GM18858 (cell line): ENCODE data around the gene IL1RL1.

Source experiments
- ATAC-seq: cut with Tn5 transposase; IDR thresholded peaks from one replicate; pipeline ENCODE4 v1.9.1; 2021; ENCODE audit not compliant: unreplicated experiment

The IL1RL1 gene

DNA sequence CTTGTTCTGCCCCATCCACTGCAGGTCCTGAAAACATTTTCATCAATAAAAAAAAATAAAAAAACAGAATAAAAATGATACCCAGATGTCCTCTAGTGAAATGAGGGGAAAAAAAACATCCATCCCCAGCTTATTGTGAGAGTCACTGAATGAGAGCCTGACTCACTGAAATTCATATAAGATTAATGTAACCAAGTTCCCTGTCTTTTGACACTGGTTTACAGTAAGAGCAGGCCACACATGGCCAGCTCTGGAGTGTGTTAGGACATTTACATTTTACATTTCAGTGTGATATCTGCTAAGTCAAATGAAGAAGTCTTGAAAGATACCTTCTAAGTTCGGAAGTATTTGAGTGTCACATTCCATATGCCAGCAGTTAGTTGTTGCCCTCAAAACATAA, 23.1 kb downstream of the IL1RL1 start:
- no peak for ATAC-seq

DNA sequence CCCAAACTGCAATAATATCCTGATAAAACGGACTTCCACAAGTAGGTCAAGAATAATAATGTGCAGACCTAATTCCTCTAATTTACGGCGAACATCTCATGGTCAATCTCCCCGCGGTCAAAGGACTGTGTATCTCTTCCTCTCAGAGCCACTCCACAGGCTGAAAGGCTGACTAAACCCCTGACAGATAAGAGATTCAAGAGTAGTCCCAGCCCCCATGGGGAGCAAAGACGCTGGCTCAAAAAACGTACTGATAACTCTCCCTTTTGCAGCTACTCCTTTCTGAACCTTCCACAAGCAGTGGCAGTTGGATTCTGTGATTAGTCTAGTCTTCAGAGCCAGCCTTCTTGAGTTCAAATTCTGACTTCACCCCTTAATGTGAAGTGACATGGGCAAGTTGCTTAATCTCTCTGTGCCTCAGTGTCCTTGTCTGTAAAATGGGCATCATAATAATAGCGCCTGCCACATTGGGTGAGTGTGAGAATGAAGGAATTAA, 24.6 kb downstream of the IL1RL1 start:
- ATAC-seq, result no peak

DNA sequence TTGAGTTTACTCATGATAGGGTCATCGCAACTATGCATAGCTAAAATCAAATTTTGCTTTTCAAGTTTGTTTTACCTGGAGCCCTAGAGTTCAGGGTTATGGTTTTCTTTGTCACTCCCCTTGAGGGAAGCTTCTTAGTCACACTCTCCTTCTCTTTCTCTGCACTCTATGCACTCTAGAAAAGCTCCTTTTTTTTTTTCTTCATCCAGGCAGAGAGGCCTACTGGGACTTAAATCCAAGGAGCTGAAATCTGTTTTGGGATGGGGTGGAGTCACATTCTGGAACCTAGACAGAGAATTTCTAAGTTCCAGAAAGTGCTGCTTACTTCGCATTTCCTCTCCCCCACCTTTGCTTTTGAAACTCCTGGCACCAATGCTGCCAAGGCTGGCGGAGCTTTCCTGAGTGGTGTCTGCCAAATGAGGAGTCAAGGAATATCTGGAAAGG, 25.2 kb downstream of the IL1RL1 start:
- no peak for ATAC-seq

DNA sequence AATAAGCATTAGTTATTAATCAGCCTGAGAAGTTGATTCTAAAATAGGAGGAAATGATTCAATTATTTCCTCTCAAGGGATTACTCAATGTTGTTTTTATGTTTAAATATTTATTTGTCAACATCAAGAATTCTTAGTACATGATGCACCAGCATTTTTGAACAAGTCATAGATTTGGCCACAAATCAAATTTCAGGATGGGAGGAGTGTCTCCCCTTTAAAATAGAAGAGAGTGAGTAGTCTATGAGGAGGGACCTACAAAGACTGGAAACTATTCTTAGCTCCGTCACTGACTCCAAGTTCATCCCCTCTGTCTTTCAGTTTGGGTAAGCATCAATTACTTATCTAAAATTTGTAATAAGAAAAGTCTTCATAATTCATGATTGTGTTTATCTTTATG, 25.6 kb downstream of the IL1RL1 start:
- no peak for ATAC-seq

DNA sequence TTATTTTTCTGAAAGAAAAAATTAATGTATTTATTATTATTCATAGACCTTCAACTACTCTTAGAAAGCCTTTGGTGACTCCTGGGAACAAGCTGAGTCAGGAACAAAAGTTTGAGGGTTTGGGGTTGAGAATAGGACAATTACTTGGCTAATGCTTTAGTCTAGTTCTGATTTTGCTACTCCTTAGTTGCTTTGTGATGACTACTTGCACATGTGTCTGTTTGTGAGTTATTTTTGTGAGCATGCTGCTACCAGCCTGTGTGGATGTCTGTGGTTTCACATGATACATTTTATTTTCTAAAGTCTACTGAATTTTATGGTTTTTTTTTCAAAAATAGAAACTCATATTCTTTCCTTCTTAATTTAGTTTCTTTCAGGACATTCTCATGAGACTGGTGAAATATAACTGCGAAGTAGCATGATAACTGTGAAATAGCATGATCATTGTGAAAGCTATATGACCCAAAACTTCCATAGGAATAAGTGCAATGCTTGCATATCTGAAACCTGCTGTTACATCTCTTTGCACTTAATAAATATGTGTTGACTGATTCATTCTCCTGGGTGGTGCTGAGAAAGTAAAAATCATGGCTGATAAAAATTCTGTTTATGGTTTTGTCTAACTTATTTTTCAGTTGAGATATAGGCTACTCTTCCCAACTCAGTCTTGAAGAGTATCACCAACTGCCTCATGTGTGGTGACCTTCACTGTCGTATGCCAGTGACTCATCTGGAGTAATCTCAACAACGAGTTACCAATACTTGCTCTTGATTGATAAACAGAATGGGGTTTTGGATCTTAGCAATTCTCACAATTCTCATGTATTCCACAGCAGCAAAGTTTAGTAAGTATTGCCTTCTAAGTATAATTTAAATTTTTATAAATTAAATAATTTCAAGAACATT, 26.4 kb downstream of the IL1RL1 start:
- ATAC-seq, result no peak

DNA sequence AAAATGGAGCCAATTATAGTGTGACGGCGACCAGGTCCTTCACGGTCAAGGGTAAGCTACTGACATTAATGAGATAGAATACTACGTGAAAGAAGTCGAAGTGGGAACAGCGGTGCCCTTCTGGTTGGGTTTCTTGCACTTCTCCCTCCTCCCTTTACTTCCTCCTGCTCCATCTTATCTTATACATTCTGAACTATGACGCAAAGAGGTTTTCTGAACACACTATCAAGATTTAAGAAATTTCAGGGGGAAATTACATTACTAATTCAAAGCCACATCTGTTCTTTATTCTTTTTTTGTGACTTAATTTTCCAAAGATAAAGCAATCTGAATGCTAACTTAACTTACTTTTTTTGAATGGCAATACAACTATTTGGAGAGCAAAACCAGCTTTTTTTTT, 29.4 kb downstream of the IL1RL1 start:
- ATAC-seq, result no peak

DNA sequence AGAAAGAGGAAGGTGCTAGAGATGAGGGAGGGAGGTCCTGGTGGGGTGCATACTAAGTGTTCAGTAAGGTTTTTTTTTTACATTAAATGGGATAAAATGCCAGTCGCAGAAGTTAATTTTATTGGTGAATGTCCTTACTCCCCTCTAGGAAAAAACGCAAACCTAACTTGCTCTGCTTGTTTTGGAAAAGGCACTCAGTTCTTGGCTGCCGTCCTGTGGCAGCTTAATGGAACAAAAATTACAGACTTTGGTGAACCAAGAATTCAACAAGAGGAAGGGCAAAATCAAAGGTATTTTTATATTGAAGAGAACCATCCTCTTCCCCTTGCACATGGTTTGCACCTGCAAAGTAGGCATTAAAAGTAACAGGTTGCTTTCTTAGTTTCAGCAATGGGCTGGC, 31.5 kb downstream of the IL1RL1 start:
- ATAC-seq, result no peak

DNA sequence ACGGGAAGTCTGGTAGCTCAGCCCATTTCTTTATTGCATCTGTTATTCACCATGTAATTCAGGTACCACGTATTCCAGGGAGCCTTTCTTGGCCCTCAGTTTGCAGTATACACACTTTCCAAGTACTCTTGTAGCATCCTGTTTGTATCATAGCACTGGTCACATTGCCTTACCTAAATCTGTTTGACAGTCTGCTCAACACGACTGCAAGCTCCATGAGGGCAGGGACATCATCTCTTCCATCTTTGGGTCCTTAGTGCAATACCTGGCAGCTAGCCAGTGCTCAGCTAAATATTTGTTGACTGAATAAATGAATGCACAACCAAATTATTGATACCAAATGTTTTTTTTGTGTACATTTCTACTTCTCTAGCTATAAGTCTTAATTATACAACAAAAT, 33.0 kb downstream of the IL1RL1 start:
- ATAC-seq, result no peak

DNA sequence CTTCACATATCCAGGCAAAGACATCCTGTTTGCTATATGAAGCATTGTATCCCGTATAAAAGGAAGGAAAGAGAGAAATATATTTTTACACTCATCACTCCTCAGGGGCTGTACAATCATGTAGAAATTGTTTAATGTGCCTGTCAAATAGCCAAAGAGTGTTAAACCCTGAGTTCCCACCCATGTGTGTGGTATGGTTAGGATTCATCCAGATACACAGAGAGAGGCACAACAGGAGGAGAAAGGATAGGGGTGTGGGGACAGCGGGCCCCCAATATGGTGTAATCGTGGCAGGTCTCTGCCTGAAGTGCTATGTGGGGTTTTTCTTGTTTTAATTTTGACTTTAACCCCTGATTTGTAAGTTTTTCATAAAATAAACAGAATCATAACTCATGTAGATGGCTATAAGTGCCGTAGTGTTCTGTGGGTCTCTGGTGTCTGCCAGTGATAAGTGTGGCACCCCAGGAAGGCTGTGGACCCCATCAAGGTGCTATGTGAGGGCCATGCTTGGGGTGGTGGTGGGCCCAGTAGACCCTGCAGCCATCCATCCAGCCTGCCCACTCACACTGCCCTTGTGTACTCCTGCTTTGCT, 34.1 kb downstream of the IL1RL1 start:
- ATAC-seq, result no peak

DNA sequence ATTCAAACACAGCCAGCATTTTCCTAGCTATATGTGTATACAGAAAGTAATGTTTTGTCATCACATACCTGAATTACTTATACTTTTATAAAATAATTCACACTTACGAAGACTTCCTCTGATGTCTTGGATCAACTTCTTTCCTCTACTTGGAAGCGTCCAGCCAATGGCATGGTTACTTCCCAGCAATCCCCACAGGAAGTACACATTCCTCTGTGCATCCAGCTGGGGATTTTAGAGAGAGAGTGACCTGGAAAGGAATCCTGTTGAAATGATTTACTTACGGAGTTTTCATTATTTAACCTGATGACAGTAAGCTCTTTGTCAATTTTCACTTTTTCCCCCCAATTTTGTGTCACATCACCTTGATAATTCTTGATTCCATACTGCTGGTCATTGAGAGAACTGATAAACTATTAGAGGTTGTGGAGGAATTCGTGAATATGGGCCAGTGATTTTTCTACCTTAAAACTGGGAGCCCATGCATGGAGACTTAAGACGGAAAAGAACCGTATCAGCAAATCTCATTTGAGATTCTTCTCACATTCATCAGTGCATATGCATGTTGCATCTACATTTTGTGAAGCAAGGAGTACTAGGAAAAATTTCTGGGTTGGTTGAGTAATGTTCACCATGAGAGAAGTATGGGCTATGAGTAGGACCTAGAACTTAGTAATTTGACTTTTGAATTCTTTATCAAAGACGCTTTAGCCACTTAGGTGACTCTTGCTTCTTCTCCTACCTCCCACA, 35.2 kb downstream of the IL1RL1 start:
- no peak for ATAC-seq

DNA sequence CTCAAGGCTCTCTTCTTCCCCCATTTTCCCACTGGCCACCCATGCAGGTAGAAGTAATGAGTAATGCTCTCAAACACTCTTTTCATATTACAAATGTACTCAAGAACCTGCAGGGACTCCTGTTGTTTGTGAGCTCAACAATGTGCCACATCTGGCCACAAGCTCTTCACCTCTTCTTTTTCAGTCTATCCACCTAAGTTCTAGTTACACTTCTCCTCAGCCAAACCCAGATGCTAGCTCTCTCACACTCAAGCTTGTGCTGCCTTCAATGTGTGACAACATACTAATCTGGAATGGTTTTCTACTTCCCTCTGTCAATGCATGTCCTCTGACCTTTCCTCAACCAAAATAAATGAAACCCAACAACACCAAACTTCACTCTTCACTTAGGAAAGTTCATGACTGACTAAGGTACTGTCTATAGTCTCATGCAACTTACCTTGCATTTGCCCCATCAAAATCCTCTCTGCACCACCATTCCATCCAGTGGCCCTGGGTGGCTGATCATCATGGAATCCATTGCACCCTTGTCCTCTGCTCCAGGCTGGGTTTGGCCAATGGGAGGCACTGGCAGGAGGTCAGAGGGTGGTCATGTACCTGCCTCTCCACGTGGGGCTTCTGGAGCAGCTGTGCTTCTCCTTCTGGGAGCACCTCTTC, 38.9 kb downstream of the IL1RL1 start:
- ATAC-seq, result no peak

DNA sequence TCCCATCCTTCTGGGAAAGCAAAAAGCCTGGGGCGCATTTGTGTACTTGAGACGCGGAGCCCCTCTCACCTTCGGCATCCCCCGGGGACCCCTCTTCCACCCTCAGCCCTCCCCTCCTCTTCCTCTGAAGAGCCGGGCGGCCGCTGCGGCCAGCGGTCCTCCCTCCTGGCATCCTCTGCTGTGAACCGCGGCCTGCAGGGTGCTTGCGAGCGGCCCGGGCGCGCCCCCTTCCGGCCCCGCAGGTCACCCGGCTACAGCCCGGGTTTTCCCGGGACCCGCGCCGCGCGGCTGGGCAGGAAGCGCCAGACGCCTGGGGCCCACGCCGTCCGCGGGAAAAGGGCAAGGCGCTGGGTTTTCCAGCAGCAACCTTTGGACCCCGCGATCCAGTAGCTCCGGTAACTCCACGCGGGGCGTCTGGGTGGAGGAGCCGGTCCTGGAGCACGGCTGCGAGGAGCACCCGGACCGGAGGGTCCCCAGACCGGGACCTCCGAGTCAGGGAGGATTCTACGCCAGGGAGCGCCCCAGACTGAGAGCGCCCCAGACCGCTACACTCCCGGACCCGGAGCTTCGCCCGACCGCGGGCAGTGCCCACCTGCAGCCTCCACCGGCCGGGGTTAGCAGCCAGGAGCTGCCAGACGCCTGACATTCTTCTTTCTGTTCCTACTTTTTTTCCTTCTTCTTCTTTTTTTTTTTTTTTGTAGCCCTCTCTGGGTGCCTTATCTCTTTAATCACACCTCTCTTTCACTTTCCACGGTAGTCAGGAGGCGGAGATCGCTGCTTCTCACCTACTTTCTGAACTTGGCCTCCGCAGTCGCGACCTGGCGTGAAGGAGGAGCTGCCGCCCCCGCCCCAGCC, 44.4 kb downstream of the IL1RL1 start, which contains the start of gene IL18R1:
Gene IL18R1 (plus strand): TSS at position 271 of the 855 bp plus-strand sequence. CDS start 6,865 bp downstream, outside the sequence.
- peak; percentile 87 for ATAC-seq

DNA sequence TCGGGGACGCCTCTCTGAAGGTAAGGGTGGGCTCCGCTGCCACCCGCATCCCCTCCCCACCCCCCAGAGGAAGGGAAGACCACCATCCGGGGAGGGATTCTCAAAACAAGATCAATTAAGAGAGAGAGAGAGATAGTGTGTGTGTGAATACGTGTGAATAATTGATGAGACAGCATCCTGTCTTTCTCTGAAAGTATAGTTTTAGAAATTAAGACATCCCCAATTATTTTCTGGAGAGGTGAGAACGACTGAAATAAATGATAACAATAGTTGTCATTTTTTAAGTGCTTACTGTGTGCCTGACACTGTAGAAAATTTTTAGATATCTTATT, 45.0 kb downstream of the IL1RL1 start:
- ATAC-seq, result no peak

DNA sequence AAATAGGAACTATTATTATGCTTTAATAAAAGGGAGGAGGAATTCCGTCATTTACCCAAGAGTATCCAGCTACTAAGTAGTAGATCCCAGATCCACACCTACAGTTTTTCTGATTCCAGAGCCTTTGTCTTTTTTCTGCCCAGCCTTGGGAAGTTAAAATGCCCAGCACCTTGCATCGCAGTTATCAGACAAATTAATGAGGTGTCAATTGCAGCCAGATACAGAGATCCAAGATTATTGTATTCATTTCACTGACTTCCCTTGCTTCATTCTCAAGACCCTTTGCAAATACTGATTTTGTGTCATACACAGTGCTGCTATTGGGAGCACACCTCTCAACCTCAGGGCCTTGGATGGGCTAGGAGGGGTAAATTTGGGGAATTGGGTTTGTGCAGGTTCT, 45.4 kb downstream of the IL1RL1 start:
- no peak for ATAC-seq

DNA sequence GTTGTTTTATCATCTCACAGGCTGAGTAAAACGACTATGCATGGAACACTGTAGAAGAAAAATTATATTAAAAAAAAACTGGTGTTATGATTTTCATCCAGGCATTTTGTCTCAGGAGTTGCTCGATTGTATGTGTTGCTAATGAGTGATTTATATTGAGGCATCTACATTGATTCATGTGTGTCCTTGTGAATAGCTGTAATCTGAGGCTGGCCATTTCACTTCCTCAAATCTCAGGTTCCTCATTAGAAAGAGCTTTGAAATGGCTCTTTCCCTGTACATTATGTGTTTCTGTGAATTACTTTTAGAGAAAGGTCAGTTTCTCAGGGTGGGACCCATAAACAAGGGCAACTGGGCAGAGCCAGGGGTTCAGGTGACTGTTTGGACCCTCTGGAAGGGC, 46.6 kb downstream of the IL1RL1 start:
- ATAC-seq, result no peak

DNA sequence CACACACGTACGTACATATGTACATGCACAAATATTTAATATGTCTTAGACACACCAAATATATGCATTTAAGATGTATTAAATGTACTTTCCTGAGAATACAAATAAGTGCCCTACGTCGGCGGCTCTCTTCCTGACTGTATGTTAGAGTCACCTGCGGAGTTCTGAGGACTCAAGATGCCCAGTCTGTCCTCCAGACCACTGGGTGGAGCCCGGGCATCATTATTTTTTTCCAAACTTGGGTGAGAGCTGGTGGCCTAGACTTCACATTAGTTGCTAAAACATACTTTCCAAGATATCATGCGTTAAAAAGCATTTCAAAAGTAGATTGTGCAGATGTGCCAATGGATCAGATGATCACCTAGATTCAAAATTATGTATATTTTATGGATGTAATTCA, 47.1 kb downstream of the IL1RL1 start:
- no peak for ATAC-seq

DNA sequence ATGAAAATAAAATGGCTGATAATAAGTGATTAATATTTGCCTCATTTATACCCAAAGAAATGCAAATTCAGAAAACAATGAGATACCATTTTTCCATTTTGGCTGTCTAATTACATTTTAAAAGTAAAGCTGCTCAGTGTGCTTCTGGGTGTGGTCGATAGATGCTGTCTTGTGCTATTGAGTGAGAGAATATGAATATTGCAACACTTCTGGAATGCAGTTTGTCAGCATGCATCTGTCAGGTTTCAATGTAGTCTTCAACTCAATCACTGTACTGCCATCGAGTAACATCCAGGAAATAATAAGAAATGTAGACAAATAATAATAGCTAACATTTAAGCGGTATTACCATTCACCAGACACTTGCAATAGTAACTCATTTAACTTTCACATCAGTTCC, 48.2 kb downstream of the IL1RL1 start:
- no peak for ATAC-seq

DNA sequence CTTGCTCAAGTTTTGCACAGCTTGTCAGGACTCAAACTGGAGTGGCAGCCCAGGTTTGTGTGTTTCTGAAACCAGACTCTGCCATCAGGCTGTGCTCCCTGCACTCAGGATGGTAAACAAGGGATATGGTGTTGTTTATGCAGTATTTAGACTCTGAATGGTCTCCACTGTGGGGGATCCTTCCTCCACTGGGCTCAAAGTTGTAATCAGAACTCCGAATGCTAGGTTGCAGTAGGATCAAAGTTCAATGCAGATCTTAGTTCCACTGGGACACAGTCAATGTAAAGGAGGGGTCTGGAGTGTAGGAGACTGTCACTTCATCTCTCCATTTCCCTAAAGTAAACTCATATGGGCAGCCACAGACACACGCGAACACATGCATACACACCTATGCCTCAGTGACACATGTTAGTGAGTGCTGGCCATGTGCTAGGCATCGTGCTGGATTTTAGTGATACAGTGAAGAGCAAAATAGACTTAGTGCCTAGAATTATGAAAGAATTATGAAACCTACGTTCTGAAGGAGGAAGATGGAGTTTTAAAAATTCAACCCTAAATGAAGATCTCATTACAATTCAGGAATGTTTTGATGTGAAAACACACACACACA, 50.4 kb downstream of the IL1RL1 start:
- ATAC-seq, result no peak

DNA sequence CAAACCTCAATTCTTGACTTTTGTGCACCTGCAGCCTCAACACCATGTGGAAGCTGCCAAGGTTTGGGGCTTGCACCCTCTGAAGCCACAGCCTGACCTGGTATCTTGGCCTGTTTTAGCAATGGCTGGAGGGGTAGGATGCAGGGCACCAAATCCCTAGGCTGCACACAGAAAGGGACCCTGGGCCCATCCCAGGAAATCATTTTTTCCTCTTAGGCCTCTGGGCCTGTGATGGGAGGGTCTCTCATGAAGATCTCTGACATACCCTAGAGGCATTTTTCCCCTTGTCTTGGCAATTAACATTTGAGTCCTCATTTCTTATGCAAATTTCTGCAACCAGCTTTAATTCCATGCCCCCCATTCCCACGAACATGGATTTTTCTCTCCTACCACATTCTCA, 54.4 kb downstream of the IL1RL1 start:
- no peak for ATAC-seq
